ENCODE data around the gene HMX1.

The HMX1 gene

GRCh38 chr4:8817096-8817812 lies 54.4 kb downstream of the HMX1 start:
- DNase-seq: no peak
